Panc1 (cell line): ENCODE measurements around the gene SLC25A12. TPM values are rescaled to one million over a fixed set of nuclear protein-coding genes. Genes with fewer than 3 reads are reported as not detected.

Experiments
- ATAC-seq: fragments of 200-7000 bp; cut with Tn5 transposase; 2 replicates; pipeline ENCODE4 v1.9.1; 2020; ENCODE audit warnings: mild to moderate bottlenecking, moderate library complexity
- BruUV-seq: library from RNA; stranded (reverse); fragments of 400-500 nt; replicated peaks from 2 replicates; lab custom pipeline; 2021; lab: Mats Ljungman, UMichigan
- CTCF ChIA-PET: fragments of 300-600 bp; sonication (Branson Sonifier 250); formaldehyde crosslinking; loops from one replicate; lab custom pipeline; 2022; ENCODE audit warnings: antibody characterized with exemption; lab: Charles Lee
- POLR2A ChIA-PET: fragments of 300-600 bp; sonication (Branson Sonifier 250); formaldehyde crosslinking; loops from one replicate; lab custom pipeline; 2022; ENCODE audit warnings: antibody characterized with exemption; lab: Charles Lee
- DNase-seq: peaks from one replicate; pipeline ENCODE4 v3.0.0-alpha.2; 2010; ENCODE audit warnings: low read depth, low spot score
- H3K27ac ChIP-seq: 2 replicates; pipeline ENCODE4 v1.5.1; 2011; ENCODE audit warnings: mild to moderate bottlenecking, low read length, inconsistent platforms
- H3K27me3 ChIP-seq: fragments of 200-500 bp; sonication (Bioruptor generic); 2 replicates; pipeline ENCODE4 v1.6.0; 2014; ENCODE audit warnings: low read length, inconsistent platforms; ENCODE audit not compliant: control insufficient read depth, insufficient read depth
- H3K36me3 ChIP-seq: fragments of 200-500 bp; sonication (Bioruptor generic); 2 replicates; pipeline ENCODE4 v1.5.1; 2014; ENCODE audit warnings: inconsistent platforms, mild to moderate bottlenecking, low read length, moderate library complexity; ENCODE audit not compliant: control insufficient read depth, insufficient read depth
- H3K4me1 ChIP-seq: 2 replicates; pipeline ENCODE4 v1.5.1; 2011; ENCODE audit warnings: inconsistent platforms, mild to moderate bottlenecking, low read length, moderate library complexity; ENCODE audit not compliant: control insufficient read depth, insufficient read depth
- H3K4me3 ChIP-seq, 2 experiments: 2 replicates each; pipeline ENCODE4 v1.5.1; 2011 to 2012; ENCODE audit warnings: low read depth in 2 of 2, low read length in 2 of 2, mild to moderate bottlenecking in 2 of 2, inconsistent platforms in 1 of 2, moderate library complexity in 1 of 2
- H3K9me3 ChIP-seq: fragments of 200-500 bp; sonication (Bioruptor generic); 2 replicates; pipeline ENCODE4 v1.5.1; 2014; ENCODE audit warnings: low read depth, mild to moderate bottlenecking, inconsistent platforms, low read length, moderate library complexity; ENCODE audit not compliant: control insufficient read depth, insufficient read depth
- CTCF ChIP-seq: fragments of 450-650 bp; IDR thresholded peaks from 2 replicates; pipeline ENCODE4 v1.5.1; 2017; ENCODE audit warnings: mild to moderate bottlenecking
- POLR2AphosphoS5 ChIP-seq: IDR thresholded peaks from 2 replicates; pipeline ENCODE4 v1.6.1; 2012; ENCODE audit warnings: mild to moderate bottlenecking, low read depth, low read length, moderate library complexity
- REST ChIP-seq, 2 experiments: IDR thresholded peaks; 2 replicates each; pipeline ENCODE4 v1.6.1; 2011 to 2012; ENCODE audit warnings: low read depth in 2 of 2, control low read depth in 1 of 2, low read length in 1 of 2, mild to moderate bottlenecking in 1 of 2, moderate library complexity in 1 of 2; ENCODE audit not compliant: insufficient read depth in 1 of 2
- SIN3A ChIP-seq: IDR thresholded peaks from 2 replicates; pipeline ENCODE4 v1.6.1; 2012; ENCODE audit warnings: low read depth, mild to moderate bottlenecking, low read length, moderate library complexity, borderline replicate concordance; ENCODE audit not compliant: insufficient read depth
- TCF7L2 ChIP-seq: IDR thresholded peaks from 2 replicates; pipeline ENCODE4 v1.6.1; 2011; ENCODE audit warnings: mild to moderate bottlenecking, low read depth, low read length, inconsistent platforms
- in situ Hi-C: cut with HindIII; loops from 2 replicates; pipeline ENCODE4 v1.10.0; 2016; ENCODE audit warnings: low sequenced_read_pairs, low pct_unique_long_range_greater_than_20kb
- intact Hi-C: fragments of 100-400 bp; cut with micrococcal nuclease; formaldehyde crosslinking; loops from one replicate; pipeline ENCODE4 v1.10.0; 2022; ENCODE audit not compliant: unreplicated experiment
- total RNA-seq: library from RNA; stranded (reverse); gene quantifications from one replicate; pipeline ENCODE4 v1.2.1, GENCODE V29; 2021; ENCODE audit not compliant: unreplicated experiment

SLC25A12 gene
- total RNA-seq, 1 experiment from 2014 or later = 17.8 TPM

GRCh38 chr2:171930385-171930784 is 36.3 kb upstream of the SLC25A12 start:
- intact Hi-C loops = no loop called here
- POLR2A ChIA-PET = interaction anchor here (0.7 kb wide), 1 partner anchor 8 kb away, joined by 3 read pairs; the partner anchor contains the start of gene HAT1
- TF ChIP-seq SIN3A = no peak
- TF ChIP-seq REST (IDR thresholded peaks at IDR 0.05; ENCODE audit: insufficient read depth in 1 of 2, low read depth in 2 of 2, low read length in 1 of 2) = no peak
- TF ChIP-seq POLR2AphosphoS5 = no peak
- TF ChIP-seq CTCF = no peak

GRCh38 chr2:171924170-171924942 is 30.3 kb upstream of the SLC25A12 start:
- intact Hi-C loops (loop anchor here (5.0 kb wide), 1 partner anchor 178 kb away; the partner anchor contains the start of gene DLX2), in situ Hi-C loops (no loop called here)
- DNase-seq (no peak), ATAC-seq (no peak)
- H3K27ac ChIP-seq = peak overlapping the region; percentile 81
- TF ChIP-seq TCF7L2 (no peak), SIN3A (no peak), REST (IDR thresholded peaks at IDR 0.05; ENCODE audit: insufficient read depth in 1 of 2, low read depth in 2 of 2, low read length in 1 of 2) (no peak), POLR2AphosphoS5 (no peak), CTCF (no peak)
- POLR2A ChIA-PET = no interaction called here
- H3K4me3 ChIP-seq = no peak overlapping the region
- no peaks in the 10 kb centered on the region; the same call in 1 of the 2 replicates for H3K36me3 ChIP-seq
- CTCF ChIA-PET = interaction anchor here (0.6 kb wide), 1 partner anchor 40 kb away, joined by 5 read pairs; no protein-coding TSS in a partner anchor
- no peaks in the 10 kb centered on the region for H3K27me3 ChIP-seq
- H3K9me3 ChIP-seq = no peaks in the 10 kb centered on the region
- BruUV-seq = no TSS peak
- peaks cover 15% of the 10 kb centered on the region; the same call in 1 of the 2 replicates for H3K4me1 ChIP-seq

More at GRCh38 chr2:171930385-171930784, 36.3 kb upstream of the SLC25A12 start:
- H3K4me3 ChIP-seq = no peak overlapping the region
- no TSS peak for BruUV-seq
- H3K27me3 ChIP-seq = no peaks in the 10 kb centered on the region
- H3K36me3 ChIP-seq = no peaks in the 10 kb centered on the region; the same call in 1 of the 2 replicates
- no peaks in the 10 kb centered on the region for H3K4me1 ChIP-seq
- H3K27ac ChIP-seq = no peak overlapping the region
- DNase-seq = no peak
- CTCF ChIA-PET = no interaction called here
- H3K9me3 ChIP-seq = no peaks in the 10 kb centered on the region
- ATAC-seq = no peak
- in situ Hi-C loops = no loop called here
